ENCODE measurements around the gene FAM9B.

Gene FAM9B

GRCh38 chrX:9033989-9034388 is at the start of gene FAM9B:
Gene FAM9B (minus strand): TSS chrX:9034127. CDS start chrX:9032986, 1,141 bp downstream.
- no peak within 1 kb of the TSS for H3K4me3 ChIP-seq
- no peaks in the 10 kb centered on the region for H3K4me1 ChIP-seq
- H3K4me2 ChIP-seq: no peak within 1 kb of the TSS
- H3K9ac ChIP-seq: no peak within 1 kb of the TSS
- no peaks in the 10 kb centered on the region for H4K20me1 ChIP-seq
- H3K27me3 ChIP-seq: no peaks in the 10 kb centered on the region
- no peak within 1 kb of the TSS for H3K27ac ChIP-seq
- H3K9me3 ChIP-seq (replicated peaks in 1 of 11): peaks cover 0 to 14% (median 5%) of the 10 kb centered on the region in 11 experiments; a peak in 8 of 22 replicates
- no peak for TF ChIP-seq Cebpa-rat (IDR thresholded peaks at IDR 0.05)
- H3K36me3 ChIP-seq: no peaks in the 10 kb centered on the region

- H3K4me2 ChIP-seq: no peak overlapping the region
- no peak for TF ChIP-seq Cebpa-rat (IDR thresholded peaks at IDR 0.05)
- no peaks in the 10 kb centered on the region for H4K20me1 ChIP-seq
- H3K9ac ChIP-seq: no peak overlapping the region
- H3K27ac ChIP-seq: no peak overlapping the region
- no peaks in the 10 kb centered on the region for H3K36me3 ChIP-seq
- 0 out of 20 replicates have a peak, but pooled peaks cover 0 to 4% (median 0%) of the 10 kb centered on the region in 10 experiments for H3K4me1 ChIP-seq
- H3K9me3 ChIP-seq (replicated peaks in 1 of 11): peaks cover 0 to 21% (median 0%) of the 10 kb centered on the region in 11 experiments; a peak in 4 of 22 replicates
- no peak overlapping the region for H3K4me3 ChIP-seq
- H3K27me3 ChIP-seq: no peaks in the 10 kb centered on the region
Observed at GRCh38 chrX:9081271-9081670, 47.3 kb upstream of the FAM9B start.

- no peak overlapping the region for H3K4me3 ChIP-seq
- no peak overlapping the region for H3K4me2 ChIP-seq
- H4K20me1 ChIP-seq: no peaks in the 10 kb centered on the region
- no peak overlapping the region for H3K9ac ChIP-seq
- H3K36me3 ChIP-seq: no peaks in the 10 kb centered on the region
- no peaks in the 10 kb centered on the region for H3K27me3 ChIP-seq
- TF ChIP-seq Cebpa-rat (IDR thresholded peaks at IDR 0.05): no peak
- peaks cover 0 to 7% (median 0%) of the 10 kb centered on the region in 11 experiments; a peak in 2 of 22 replicates for H3K9me3 ChIP-seq (replicated peaks in 1 of 11)
- H3K4me1 ChIP-seq: 0 out of 20 replicates have a peak, but pooled peaks cover 0 to 4% (median 0%) of the 10 kb centered on the region in 10 experiments
- no peak overlapping the region for H3K27ac ChIP-seq
Observed at GRCh38 chrX:9074326-9074725, 40.4 kb upstream of the FAM9B start.

GRCh38 chrX:9072281-9072680 is 38.4 kb upstream of the FAM9B start:
- no peak for TF ChIP-seq Cebpa-rat (IDR thresholded peaks at IDR 0.05)
- Histone ChIP-seq H3K9me3 (replicated peaks in 1 of 11) (no peaks in the 10 kb centered on the region), H3K27ac (no peak overlapping the region)

GRCh38 chrX:9071031-9071650 is 37.2 kb upstream of the FAM9B start:
- H4K20me1 ChIP-seq: no peaks in the 10 kb centered on the region
- no peaks in the 10 kb centered on the region for H3K36me3 ChIP-seq
- no peaks in the 10 kb centered on the region for H3K4me1 ChIP-seq
- H3K27me3 ChIP-seq: no peaks in the 10 kb centered on the region
- H3K9ac ChIP-seq: no peak overlapping the region
- H3K4me2 ChIP-seq: no peak overlapping the region
- TF ChIP-seq Cebpa-rat (IDR thresholded peaks at IDR 0.05): no peak
- H3K4me3 ChIP-seq: no peak overlapping the region
- H3K27ac ChIP-seq: no peak overlapping the region
- no peaks in the 10 kb centered on the region for H3K9me3 ChIP-seq (replicated peaks in 1 of 11)

More at GRCh38 chrX:9072281-9072680, 38.4 kb upstream of the FAM9B start:
- Histone ChIP-seq H4K20me1 (no peaks in the 10 kb centered on the region), H3K9ac (no peak overlapping the region), H3K27me3 (no peaks in the 10 kb centered on the region), H3K4me3 (no peak overlapping the region), H3K4me2 (no peak overlapping the region), H3K36me3 (no peaks in the 10 kb centered on the region), H3K4me1 (0 out of 20 replicates have a peak, but pooled peaks cover 0 to 4% (median 0%) of the 10 kb centered on the region in 10 experiments)

GRCh38 chrX:9069573-9069972 is 35.6 kb upstream of the FAM9B start:
- Histone ChIP-seq H3K27ac (no peak overlapping the region), H3K9me3 (replicated peaks in 1 of 11) (peaks cover 0 to 14% (median 0%) of the 10 kb centered on the region in 11 experiments; a peak in 2 of 22 replicates), H3K9ac (no peak overlapping the region), H4K20me1 (no peaks in the 10 kb centered on the region), H3K36me3 (no peaks in the 10 kb centered on the region), H3K4me2 (no peak overlapping the region), H3K27me3 (no peaks in the 10 kb centered on the region), H3K4me3 (no peak overlapping the region), H3K4me1 (no peaks in the 10 kb centered on the region)
- no peak for TF ChIP-seq Cebpa-rat (IDR thresholded peaks at IDR 0.05)

- H3K4me1 ChIP-seq: no peaks in the 10 kb centered on the region
- H4K20me1 ChIP-seq: no peaks in the 10 kb centered on the region
- no peak for TF ChIP-seq Cebpa-rat (IDR thresholded peaks at IDR 0.05)
- no peak overlapping the region for H3K27ac ChIP-seq
- H3K4me3 ChIP-seq: no peak overlapping the region
- no peak overlapping the region for H3K9ac ChIP-seq
- H3K27me3 ChIP-seq: no peaks in the 10 kb centered on the region
- no peak overlapping the region for H3K4me2 ChIP-seq
- H3K9me3 ChIP-seq (replicated peaks in 1 of 11): peaks cover 0 to 14% (median 0%) of the 10 kb centered on the region in 11 experiments; a peak in 2 of 22 replicates
- no peaks in the 10 kb centered on the region for H3K36me3 ChIP-seq
Observed at GRCh38 chrX:9064694-9065093, 30.8 kb upstream of the FAM9B start.

- Histone ChIP-seq H3K27ac (no peak overlapping the region), H4K20me1 (no peaks in the 10 kb centered on the region), H3K4me3 (no peak overlapping the region), H3K27me3 (no peaks in the 10 kb centered on the region), H3K4me2 (no peak overlapping the region), H3K36me3 (no peaks in the 10 kb centered on the region), H3K4me1 (no peaks in the 10 kb centered on the region), H3K9ac (no peak overlapping the region), H3K9me3 (replicated peaks in 1 of 11) (peaks cover 0 to 14% (median 0%) of the 10 kb centered on the region in 11 experiments; a peak in 2 of 22 replicates)
- TF ChIP-seq Cebpa-rat (IDR thresholded peaks at IDR 0.05): no peak
Observed at GRCh38 chrX:9062641-9063040, 28.7 kb upstream of the FAM9B start.

GRCh38 chrX:9055354-9055753 is 21.4 kb upstream of the FAM9B start:
- TF ChIP-seq Cebpa-rat (IDR thresholded peaks at IDR 0.05): no peak
- Histone ChIP-seq H3K9me3 (replicated peaks in 1 of 11) (no peaks in the 10 kb centered on the region), H3K4me3 (no peak overlapping the region), H3K27me3 (no peaks in the 10 kb centered on the region), H4K20me1 (0 out of 22 replicates have a peak, but pooled peaks cover 0 to 3% (median 0%) of the 10 kb centered on the region in 11 experiments), H3K36me3 (no peaks in the 10 kb centered on the region), H3K4me2 (peak overlapping the region in 6 of 11 experiments; percentile 0 to 61 (median 46); a peak in 9 of 22 replicates), H3K4me1 (peaks cover 0 to 14% (median 6%) of the 10 kb centered on the region in 10 experiments; a peak in 10 of 20 replicates), H3K27ac (peak overlapping the region in 2 of 11 experiments; percentile 40 to 45; a peak in 3 of 22 replicates), H3K9ac (no peak overlapping the region)

GRCh38 chrX:9052081-9052480 is 18.2 kb upstream of the FAM9B start:
- Histone ChIP-seq H4K20me1 (0 out of 22 replicates have a peak, but pooled peaks cover 0 to 3% (median 0%) of the 10 kb centered on the region in 11 experiments), H3K4me2 (no peak overlapping the region), H3K27me3 (no peaks in the 10 kb centered on the region), H3K36me3 (no peaks in the 10 kb centered on the region), H3K4me1 (peaks cover 0 to 14% (median 6%) of the 10 kb centered on the region in 10 experiments; a peak in 10 of 20 replicates), H3K9ac (no peak overlapping the region), H3K9me3 (replicated peaks in 1 of 11) (no peaks in the 10 kb centered on the region), H3K4me3 (no peak overlapping the region), H3K27ac (no peak overlapping the region)
- TF ChIP-seq Cebpa-rat (IDR thresholded peaks at IDR 0.05): no peak

Data from BLaER1 treated with 17β-estradiol and CSF1 and Interleukin-3, amounts not matched to agents 10 nM and 100 nM (cell line).